Colonic mucosa (tissue), 4 donors: ENCODE data around the gene DCBLD1. TPM values are rescaled to one million over a fixed set of nuclear protein-coding genes. Genes with fewer than 3 reads are reported as not detected.

Source experiments
- DNase-seq: peaks from one replicate; pipeline ENCODE4 v3.0.0-alpha.2; 2020
- H3K27ac ChIP-seq: fragments of 200-600 bp; one replicate; pipeline ENCODE4 v1.8.0; 2021
- H3K27me3 ChIP-seq: fragments of 200-600 bp; one replicate; pipeline ENCODE4 v1.8.0; 2021
- H3K36me3 ChIP-seq: fragments of 200-600 bp; one replicate; pipeline ENCODE4 v1.8.0; 2021
- H3K4me1 ChIP-seq: fragments of 200-600 bp; one replicate; pipeline ENCODE4 v1.8.0; 2021; ENCODE audit warnings: mild to moderate bottlenecking
- H3K4me3 ChIP-seq: fragments of 200-600 bp; one replicate; pipeline ENCODE4 v1.8.0; 2021
- H3K9ac ChIP-seq, 2 donors: one replicate each; pipeline ENCODE4 v1.7.0; 2013; ENCODE audit warnings: control low read depth in 2 of 2, low read depth in 2 of 2, low read length in 2 of 2
- H3K9me3 ChIP-seq: fragments of 200-600 bp; one replicate; pipeline ENCODE4 v1.8.0; 2021
- CTCF ChIP-seq: fragments of 200-600 bp; IDR thresholded peaks from one replicate; pipeline ENCODE4 v1.8.0; 2022; ENCODE audit warnings: antibody characterized with exemption, mild to moderate bottlenecking
- intact Hi-C: fragments of 100-400 bp; cut with DNase I; formaldehyde crosslinking; loops from one replicate; pipeline ENCODE4 v1.14.1; 2022
- total RNA-seq, 2 donors: library from RNA; stranded (reverse); fragmentation: NEBNext Ultra II Directional in 1 of 2; extraction: Animal tissue kit (Norgen Biotek cat#: 25700) in 1 of 2; gene quantifications; one replicate each; pipeline ENCODE4 v1.2.1, GENCODE V29; 2021
- donor health status: healthy.
- donor health status: DM: no; HTN: no; CAD: no.
- donor health status: DM: no; HTN: no; CAD: no.

The DCBLD1 gene
- total RNA-seq, 2 donors from 2014 or later: 16.3 to 17.2 TPM

- peak overlapping the region; percentile 23 for H3K4me3 ChIP-seq
- H3K36me3 ChIP-seq: no peaks in the 10 kb centered on the region
- no peak for TF ChIP-seq CTCF
Measured at GRCh38 chr6:117547688-117548621, 65.5 kb downstream of the DCBLD1 start.

GRCh38 chr6:117548797-117549301 lies 66.4 kb downstream of the DCBLD1 start:
- no peaks in the 10 kb centered on the region for H3K36me3 ChIP-seq
- H3K4me1 ChIP-seq: no peaks in the 10 kb centered on the region
- intact Hi-C loops: no loop called here
- H3K9ac ChIP-seq: no peak overlapping the region
- H3K9me3 ChIP-seq: no peaks in the 10 kb centered on the region
- no peak for DNase-seq
- H3K4me3 ChIP-seq: no peak overlapping the region
- no peak overlapping the region for H3K27ac ChIP-seq
- no peaks in the 10 kb centered on the region for H3K27me3 ChIP-seq
- TF ChIP-seq CTCF: no peak

More at GRCh38 chr6:117547688-117548621, 65.5 kb downstream of the DCBLD1 start:
- no peaks in the 10 kb centered on the region for H3K4me1 ChIP-seq
- peak; percentile 24 for DNase-seq
- intact Hi-C loops: no loop called here
- H3K9me3 ChIP-seq: no peaks in the 10 kb centered on the region
- peak overlapping the region in 1 of 2 donors; percentile 66 for H3K9ac ChIP-seq
- no peak overlapping the region for H3K27ac ChIP-seq
- no peaks in the 10 kb centered on the region for H3K27me3 ChIP-seq

- intact Hi-C loops: no loop called here
- Histone ChIP-seq H3K27me3 (no peaks in the 10 kb centered on the region), H3K9me3 (no peaks in the 10 kb centered on the region), H3K4me3 (no peak overlapping the region), H3K4me1 (no peaks in the 10 kb centered on the region), H3K9ac (no peak overlapping the region), H3K27ac (no peak overlapping the region), H3K36me3 (no peaks in the 10 kb centered on the region)
- TF ChIP-seq CTCF: no peak
- DNase-seq: no peak
Measured at GRCh38 chr6:117549611-117550010, 67.1 kb downstream of the DCBLD1 start.

GRCh38 chr6:117550078-117550600 lies 67.7 kb downstream of the DCBLD1 start:
- intact Hi-C loops: no loop called here
- no peak overlapping the region for H3K4me3 ChIP-seq
- no peak overlapping the region for H3K9ac ChIP-seq
- H3K9me3 ChIP-seq: no peaks in the 10 kb centered on the region
- no peak for DNase-seq
- no peaks in the 10 kb centered on the region for H3K27me3 ChIP-seq
- H3K27ac ChIP-seq: no peak overlapping the region
- no peaks in the 10 kb centered on the region for H3K36me3 ChIP-seq
- TF ChIP-seq CTCF: no peak
- H3K4me1 ChIP-seq: no peaks in the 10 kb centered on the region

- intact Hi-C loops: no loop called here
- Histone ChIP-seq H3K4me1 (no peaks in the 10 kb centered on the region), H3K9me3 (no peaks in the 10 kb centered on the region), H3K9ac (no peak overlapping the region), H3K4me3 (no peak overlapping the region), H3K27me3 (no peaks in the 10 kb centered on the region), H3K27ac (no peak overlapping the region), H3K36me3 (no peaks in the 10 kb centered on the region)
- TF ChIP-seq CTCF: no peak
- DNase-seq: no peak
Measured at GRCh38 chr6:117550618-117551242, 68.3 kb downstream of the DCBLD1 start.
